NT2/D1 (cell line): ENCODE measurements around the gene IDH2.

Experiments
- SUZ12 ChIP-seq: IDR thresholded peaks from 2 replicates; pipeline ENCODE4 v1.6.1; 2011; ENCODE audit not compliant: insufficient read length, insufficient read depth; ENCODE audit errors: extremely low read depth
- YY1 ChIP-seq: IDR thresholded peaks from 2 replicates; pipeline ENCODE4 v1.6.1; 2011; ENCODE audit not compliant: insufficient read length, insufficient read depth
- ZNF274 ChIP-seq: IDR thresholded peaks from 2 replicates; pipeline ENCODE4 v1.6.1; 2011; ENCODE audit warnings: mild to moderate bottlenecking, low read depth, low read length

DNA sequence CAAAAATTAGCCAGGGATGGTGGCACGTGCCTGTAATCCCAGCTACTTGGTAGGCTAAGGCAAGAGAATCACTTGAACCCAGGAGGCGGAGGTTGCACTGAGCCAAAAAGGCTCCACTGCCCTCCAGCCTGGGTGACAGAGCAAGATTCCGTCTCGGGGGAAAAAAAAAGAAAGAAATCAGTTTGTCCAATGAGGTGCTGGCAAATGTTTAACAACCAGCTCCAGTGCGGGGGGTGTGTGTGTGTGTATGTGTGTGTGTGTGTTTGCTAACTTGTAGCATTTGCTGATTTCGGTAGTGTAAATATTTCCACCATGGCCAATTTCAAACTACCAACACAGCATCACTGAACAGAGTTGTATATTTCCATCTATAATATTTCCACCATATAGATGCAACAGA lies 23.8 kb upstream of the IDH2 start:
- TF ChIP-seq SUZ12 = no peak
- TF ChIP-seq YY1 = no peak
- no peak for TF ChIP-seq ZNF274
